ENCODE measurements around the gene FPR2.

DNA sequence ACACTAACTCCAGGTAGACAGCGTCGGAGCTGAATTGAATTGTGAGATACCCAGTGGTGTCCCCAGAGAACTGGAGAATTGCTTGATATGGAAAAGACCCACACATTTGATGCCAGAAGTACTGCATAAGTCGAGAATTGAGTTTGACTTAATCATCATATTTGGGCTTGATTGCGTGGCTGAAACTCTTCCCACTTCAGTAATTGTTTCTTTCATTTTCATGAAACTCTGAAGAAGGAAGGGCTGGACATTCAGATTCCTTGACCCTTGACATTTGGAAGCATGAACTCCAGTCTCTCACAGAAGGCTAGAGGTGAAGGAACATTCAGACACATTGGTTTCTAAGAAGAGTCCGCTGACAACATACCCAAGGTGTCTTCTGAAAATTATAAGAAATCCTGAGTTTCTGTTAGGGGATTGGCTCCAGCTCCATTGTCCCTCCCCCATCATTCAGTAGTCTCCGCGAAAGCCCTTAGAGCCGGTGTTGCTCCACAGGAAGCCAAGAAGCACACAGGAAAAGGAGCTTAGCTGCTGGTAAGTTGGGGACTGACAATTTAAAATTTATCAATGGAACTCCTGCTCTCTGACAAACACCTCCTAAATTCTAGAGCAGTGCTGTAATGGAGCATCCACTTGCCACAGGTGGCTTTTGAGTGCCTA lies at the start of gene FPR2:
- no peak for TF ChIP-seq EZH2 (IDR thresholded peaks at IDR 0.05; ENCODE audit: insufficient read depth, low read length)
- TF ChIP-seq, protein P1, sequence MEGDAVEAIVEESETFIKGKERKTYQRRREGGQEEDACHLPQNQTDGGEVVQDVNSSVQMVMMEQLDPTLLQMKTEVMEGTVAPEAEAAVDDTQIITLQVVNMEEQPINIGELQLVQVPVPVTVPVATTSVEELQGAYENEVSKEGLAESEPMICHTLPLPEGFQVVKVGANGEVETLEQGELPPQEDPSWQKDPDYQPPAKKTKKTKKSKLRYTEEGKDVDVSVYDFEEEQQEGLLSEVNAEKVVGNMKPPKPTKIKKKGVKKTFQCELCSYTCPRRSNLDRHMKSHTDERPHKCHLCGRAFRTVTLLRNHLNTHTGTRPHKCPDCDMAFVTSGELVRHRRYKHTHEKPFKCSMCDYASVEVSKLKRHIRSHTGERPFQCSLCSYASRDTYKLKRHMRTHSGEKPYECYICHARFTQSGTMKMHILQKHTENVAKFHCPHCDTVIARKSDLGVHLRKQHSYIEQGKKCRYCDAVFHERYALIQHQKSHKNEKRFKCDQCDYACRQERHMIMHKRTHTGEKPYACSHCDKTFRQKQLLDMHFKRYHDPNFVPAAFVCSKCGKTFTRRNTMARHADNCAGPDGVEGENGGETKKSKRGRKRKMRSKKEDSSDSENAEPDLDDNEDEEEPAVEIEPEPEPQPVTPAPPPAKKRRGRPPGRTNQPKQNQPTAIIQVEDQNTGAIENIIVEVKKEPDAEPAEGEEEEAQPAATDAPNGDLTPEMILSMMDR (IDR thresholded peaks at IDR 0.05; ENCODE audit: insufficient read depth, low read depth, low read length): no peak

All from astrocyte (in vitro differentiated cells and primary cell).